GM12878 (cell line): ENCODE results near the gene FABP1. TPM values are rescaled to one million over a fixed set of nuclear protein-coding genes. Genes with fewer than 3 reads are reported as not detected.

ENCODE experiments used
- CUX1 ChIP-seq: IDR thresholded peaks from 2 replicates; pipeline ENCODE4 v1.6.1; 2012; ENCODE audit warnings: improper control_type of control experiment, low read depth, low read length; ENCODE audit not compliant: insufficient replicate concordance
- RAD21 ChIP-seq: IDR thresholded peaks from 2 replicates; pipeline ENCODE4 v1.6.1; 2011; ENCODE audit warnings: mild to moderate bottlenecking, low read depth, low read length, moderate library complexity; ENCODE audit not compliant: insufficient read depth
- SRF ChIP-seq, 2 experiments: IDR thresholded peaks; 2 replicates each; pipeline ENCODE4 v1.6.1; 2011; ENCODE audit warnings: low read depth in 2 of 2, low read length in 2 of 2, mild to moderate bottlenecking in 1 of 2, moderate library complexity in 1 of 2
- ZBTB4 ChIP-seq: fragments of 450-650 bp; formaldehyde crosslinking; IDR thresholded peaks from 2 replicates; pipeline ENCODE4 v1.4.0; 2022; ENCODE audit warnings: mild to moderate bottlenecking, moderate library complexity
- ZNF207 ChIP-seq: fragments of 450-650 bp; IDR thresholded peaks from 2 replicates; pipeline ENCODE4 v1.6.1; 2014; ENCODE audit warnings: antibody characterized with exemption, mild to moderate bottlenecking, borderline replicate concordance
- polyA plus RNA-seq, 11 experiments: library from polyadenylated mRNA; depleted of rRNA in 4 of 11; unstranded in 6 of 11; stranded (reverse) in 5 of 11; fragments of >200 nt; fragmentation: Nextera tagmentation in 4 of 11; fragmentation: Illumina TruSeq in 1 of 11; extraction: Ambion mirVana in 4 of 11; extraction: Trizol in 1 of 11; gene quantifications; 1 replicate in 1 of 11; 2 replicates in 10 of 11; pipeline versions ENCODE4 v1.2.1 to v1.2.3, GENCODE V29; 2011 to 2016; ENCODE audit warnings: inconsistent platforms in 2 of 11, missing spikeins in 2 of 11, low read depth in 1 of 11
- total RNA-seq, 4 experiments: library from RNA; depleted of rRNA in 3 of 4; stranded (reverse); fragments of >200 nt in 3 of 4; fragmentation: Illumina TruSeq in 1 of 4; extraction: Trizol in 1 of 4; gene quantifications; 2 replicates each; pipeline versions ENCODE4 v1.2.1 to v1.2.3, GENCODE V29; 2013 to 2021
- TF ChIP-seq, protein P1 (sequence below): fragments of 450-650 bp; IDR thresholded peaks from 2 replicates; pipeline ENCODE4 v1.6.1; 2017; ENCODE audit warnings: mild to moderate bottlenecking

Gene FABP1
- total and polyA plus RNA-seq, 10 of the 15 experiments (the other 5 are each of a cell fraction or from before 2014, with no cell fraction given), result not detected

DNA sequence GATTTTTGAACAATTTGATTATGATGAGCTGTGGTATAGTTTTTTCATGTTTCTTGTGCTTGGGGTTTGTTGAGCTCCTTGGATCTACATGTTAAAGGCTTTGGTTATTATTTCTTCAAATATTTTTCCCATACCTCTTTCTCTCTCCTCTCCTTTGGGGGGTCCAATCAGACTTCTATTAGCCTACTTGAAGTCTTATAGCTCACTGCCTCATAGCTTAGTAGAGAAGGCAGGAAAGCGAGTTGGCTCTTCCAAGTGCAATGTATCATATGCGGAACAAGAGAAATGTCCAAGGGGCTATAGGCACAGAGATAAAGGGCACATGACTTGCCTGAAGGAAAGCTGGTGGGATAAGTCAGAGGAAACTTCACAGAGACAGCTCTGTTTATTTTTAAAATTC lies 14.1 kb upstream of the FABP1 start (continued):
- TF ChIP-seq ZBTB4 (CRISPR knock-in tag), result no peak
- TF ChIP-seq, protein P1, sequence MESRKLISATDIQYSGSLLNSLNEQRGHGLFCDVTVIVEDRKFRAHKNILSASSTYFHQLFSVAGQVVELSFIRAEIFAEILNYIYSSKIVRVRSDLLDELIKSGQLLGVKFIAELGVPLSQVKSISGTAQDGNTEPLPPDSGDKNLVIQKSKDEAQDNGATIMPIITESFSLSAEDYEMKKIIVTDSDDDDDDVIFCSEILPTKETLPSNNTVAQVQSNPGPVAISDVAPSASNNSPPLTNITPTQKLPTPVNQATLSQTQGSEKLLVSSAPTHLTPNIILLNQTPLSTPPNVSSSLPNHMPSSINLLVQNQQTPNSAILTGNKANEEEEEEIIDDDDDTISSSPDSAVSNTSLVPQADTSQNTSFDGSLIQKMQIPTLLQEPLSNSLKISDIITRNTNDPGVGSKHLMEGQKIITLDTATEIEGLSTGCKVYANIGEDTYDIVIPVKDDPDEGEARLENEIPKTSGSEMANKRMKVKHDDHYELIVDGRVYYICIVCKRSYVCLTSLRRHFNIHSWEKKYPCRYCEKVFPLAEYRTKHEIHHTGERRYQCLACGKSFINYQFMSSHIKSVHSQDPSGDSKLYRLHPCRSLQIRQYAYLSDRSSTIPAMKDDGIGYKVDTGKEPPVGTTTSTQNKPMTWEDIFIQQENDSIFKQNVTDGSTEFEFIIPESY, result no peak
- no peak for TF ChIP-seq SRF (IDR thresholded peaks at IDR 0.05; ENCODE audit: low read depth in 2 of 2, low read length in 2 of 2)
- no peak for TF ChIP-seq ZNF207
- TF ChIP-seq RAD21, result no peak
- no peak for TF ChIP-seq CUX1
- TF ChIP-seq, all 136 proteins: peak for 0
